Calu3 (cell line): ENCODE data around the gene ECPAS. TPM values are rescaled to one million over a fixed set of nuclear protein-coding genes. Genes with fewer than 3 reads are reported as not detected.

ENCODE experiments used
- BruUV-seq: library from RNA; stranded (reverse); fragments of 400-500 nt; replicated peaks from 2 replicates; lab custom pipeline; 2021; lab: Mats Ljungman, UMichigan
- CTCF ChIA-PET: fragments of 300-600 bp; sonication (Branson Sonifier 250); formaldehyde crosslinking; loops from one replicate; lab custom pipeline; 2022; ENCODE audit warnings: antibody characterized with exemption; lab: Charles Lee
- DNase-seq: peaks from one replicate; pipeline ENCODE4 v3.0.0; 2022
- H3K27ac Mint-ChIP-seq: one replicate; pipeline ENCODE4 v1.8.0; 2022; ENCODE audit warnings: mixed read lengths; ENCODE audit not compliant: unreplicated experiment
- H3K27me3 Mint-ChIP-seq: one replicate; pipeline ENCODE4 v1.8.0; 2022; ENCODE audit warnings: mixed read lengths; ENCODE audit not compliant: unreplicated experiment
- H3K36me3 Mint-ChIP-seq: one replicate; pipeline ENCODE4 v1.8.0; 2022; ENCODE audit warnings: mild to moderate bottlenecking, moderate library complexity, mixed read lengths; ENCODE audit not compliant: insufficient read depth, unreplicated experiment
- H3K4me1 Mint-ChIP-seq: one replicate; pipeline ENCODE4 v1.8.0; 2022; ENCODE audit warnings: mild to moderate bottlenecking, low read depth, mixed read lengths; ENCODE audit not compliant: unreplicated experiment
- H3K4me3 Mint-ChIP-seq: one replicate; pipeline ENCODE4 v1.8.0; 2022; ENCODE audit warnings: mild to moderate bottlenecking, low read depth, moderate library complexity, mixed read lengths; ENCODE audit not compliant: unreplicated experiment
- H3K9me3 Mint-ChIP-seq: one replicate; pipeline ENCODE4 v1.8.0; 2022; ENCODE audit warnings: low read depth, mixed read lengths; ENCODE audit not compliant: unreplicated experiment
- CTCF ChIP-seq: fragments of 200-600 bp; IDR thresholded peaks from one replicate; pipeline ENCODE4 v1.8.0; 2022; ENCODE audit warnings: antibody characterized with exemption; ENCODE audit not compliant: unreplicated experiment
- intact Hi-C: fragments of 100-400 bp; cut with micrococcal nuclease; formaldehyde crosslinking; loops from one replicate; pipeline ENCODE4 v1.10.0; 2022; ENCODE audit not compliant: unreplicated experiment
- total RNA-seq: library from RNA; stranded (reverse); gene quantifications from 2 replicates; pipeline ENCODE4 v1.2.3, GENCODE V29; 2022

ECPAS gene
- total RNA-seq, 1 experiment from 2014 or later, result 57.8 TPM

GRCh38 chr9:111484572-111484894 lies 350 bp upstream of the ECPAS start:
- BruUV-seq, result TSS peak; percentile 67
- no peaks in the 10 kb centered on the region for H3K9me3 Mint-ChIP-seq
- CTCF ChIA-PET, result no interaction called here
- peak overlapping the region; percentile 84 for H3K4me3 Mint-ChIP-seq
- peak overlapping the region; percentile 50 for H3K27ac Mint-ChIP-seq
- peaks cover 10% of the 10 kb centered on the region for H3K4me1 Mint-ChIP-seq
- intact Hi-C loops, result no loop called here
- peaks cover 30% of the 10 kb centered on the region for H3K36me3 Mint-ChIP-seq
- H3K27me3 Mint-ChIP-seq, result no peaks in the 10 kb centered on the region
- no peak for TF ChIP-seq CTCF
- DNase-seq, result no peak

- BruUV-seq, result no TSS peak
- H3K36me3 Mint-ChIP-seq, result peaks cover 30% of the 10 kb centered on the region
- peak overlapping the region; percentile 84 for H3K4me3 Mint-ChIP-seq
- intact Hi-C loops, result no loop called here
- peaks cover 10% of the 10 kb centered on the region for H3K4me1 Mint-ChIP-seq
- CTCF ChIA-PET, result interaction anchor here (0.6 kb wide), 1 partner anchor 13 kb away, joined by 3 read pairs; no protein-coding TSS in a partner anchor
- H3K27ac Mint-ChIP-seq, result no peak overlapping the region
- H3K9me3 Mint-ChIP-seq, result no peaks in the 10 kb centered on the region
- H3K27me3 Mint-ChIP-seq, result no peaks in the 10 kb centered on the region
- TF ChIP-seq CTCF, result no peak
- DNase-seq, result no peak
Measured at GRCh38 chr9:111483439-111483857, 735 bp downstream of the ECPAS start.

GRCh38 chr9:111482694-111483438 lies 1.3 kb downstream of the ECPAS start:
- Mint-ChIP-seq H3K36me3 (peaks cover 30% of the 10 kb centered on the region), H3K4me1 (peaks cover 10% of the 10 kb centered on the region), H3K27me3 (no peaks in the 10 kb centered on the region), H3K9me3 (no peaks in the 10 kb centered on the region), H3K4me3 (peak overlapping the region; percentile 84), H3K27ac (peak overlapping the region; percentile 88)
- intact Hi-C loops, result no loop called here
- CTCF ChIA-PET, result no interaction called here
- no peak for TF ChIP-seq CTCF
- peak; percentile 73 for DNase-seq
- no TSS peak for BruUV-seq

- no peak for DNase-seq
- H3K27ac Mint-ChIP-seq, result peak overlapping the region; percentile 88
- TSS peak; percentile 50 for BruUV-seq
- H3K9me3 Mint-ChIP-seq, result no peaks in the 10 kb centered on the region
- TF ChIP-seq CTCF, result no peak
- no peaks in the 10 kb centered on the region for H3K27me3 Mint-ChIP-seq
- intact Hi-C loops, result no loop called here
- H3K4me1 Mint-ChIP-seq, result peaks cover 10% of the 10 kb centered on the region
- H3K4me3 Mint-ChIP-seq, result peak overlapping the region; percentile 84
- peaks cover 30% of the 10 kb centered on the region for H3K36me3 Mint-ChIP-seq
- CTCF ChIA-PET, result no interaction called here
Measured at GRCh38 chr9:111481885-111482636, 2.1 kb downstream of the ECPAS start.
